Fibroblast of pulmonary artery (primary cell): ENCODE data around the gene CCER1.
"Not testable (repeated sequence)": the region's sequence is repeated elsewhere in the genome, so short reads cannot be mapped to it uniquely, and the experiment has no call there.

ENCODE experiments used
- DNase-seq: peaks from one replicate; pipeline ENCODE4 v3.0.0-alpha.2; 2010; ENCODE audit warnings: low read depth
- H3K4me3 ChIP-seq: replicated peaks from 2 replicates; pipeline ENCODE4 v1.5.1; 2011; ENCODE audit warnings: low read depth, mild to moderate bottlenecking, control low read depth, low read length, moderate library complexity
- TF ChIP-seq, protein P1 (sequence below): IDR thresholded peaks from 2 replicates; pipeline ENCODE4 v1.5.1; 2011; ENCODE audit warnings: mild to moderate bottlenecking, control low read depth, low read length, inconsistent platforms; ENCODE audit errors: missing control alignments

CCER1 gene

DNA sequence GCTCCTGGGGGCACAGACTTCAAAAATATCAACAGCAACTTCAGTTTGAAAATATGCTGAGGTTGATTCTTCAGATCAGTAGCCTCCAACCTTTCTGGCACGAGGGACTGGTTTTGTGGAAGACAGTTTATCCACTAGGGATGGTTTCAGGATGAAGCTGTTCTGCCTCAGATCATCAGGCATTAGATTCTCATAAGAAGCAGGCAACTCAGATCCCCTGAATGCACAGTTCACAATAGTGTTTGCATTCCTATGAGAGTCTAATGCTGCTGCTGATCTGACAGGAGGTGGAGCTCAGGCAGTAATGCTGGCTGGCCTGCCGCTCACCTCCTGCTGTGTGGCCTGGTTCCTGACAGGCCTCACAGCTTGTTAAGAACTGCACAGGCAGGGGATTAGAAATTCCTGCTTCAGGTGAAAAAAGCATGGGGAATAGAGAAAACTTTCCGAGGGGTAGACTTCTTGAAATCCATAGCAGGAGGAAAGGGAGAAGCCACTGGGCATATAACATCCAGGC lies 37.0 kb upstream of the CCER1 start:
- H3K4me3 ChIP-seq = no peak overlapping the region
- TF ChIP-seq, protein P1, sequence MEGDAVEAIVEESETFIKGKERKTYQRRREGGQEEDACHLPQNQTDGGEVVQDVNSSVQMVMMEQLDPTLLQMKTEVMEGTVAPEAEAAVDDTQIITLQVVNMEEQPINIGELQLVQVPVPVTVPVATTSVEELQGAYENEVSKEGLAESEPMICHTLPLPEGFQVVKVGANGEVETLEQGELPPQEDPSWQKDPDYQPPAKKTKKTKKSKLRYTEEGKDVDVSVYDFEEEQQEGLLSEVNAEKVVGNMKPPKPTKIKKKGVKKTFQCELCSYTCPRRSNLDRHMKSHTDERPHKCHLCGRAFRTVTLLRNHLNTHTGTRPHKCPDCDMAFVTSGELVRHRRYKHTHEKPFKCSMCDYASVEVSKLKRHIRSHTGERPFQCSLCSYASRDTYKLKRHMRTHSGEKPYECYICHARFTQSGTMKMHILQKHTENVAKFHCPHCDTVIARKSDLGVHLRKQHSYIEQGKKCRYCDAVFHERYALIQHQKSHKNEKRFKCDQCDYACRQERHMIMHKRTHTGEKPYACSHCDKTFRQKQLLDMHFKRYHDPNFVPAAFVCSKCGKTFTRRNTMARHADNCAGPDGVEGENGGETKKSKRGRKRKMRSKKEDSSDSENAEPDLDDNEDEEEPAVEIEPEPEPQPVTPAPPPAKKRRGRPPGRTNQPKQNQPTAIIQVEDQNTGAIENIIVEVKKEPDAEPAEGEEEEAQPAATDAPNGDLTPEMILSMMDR = no peak
- no peak for DNase-seq

DNA sequence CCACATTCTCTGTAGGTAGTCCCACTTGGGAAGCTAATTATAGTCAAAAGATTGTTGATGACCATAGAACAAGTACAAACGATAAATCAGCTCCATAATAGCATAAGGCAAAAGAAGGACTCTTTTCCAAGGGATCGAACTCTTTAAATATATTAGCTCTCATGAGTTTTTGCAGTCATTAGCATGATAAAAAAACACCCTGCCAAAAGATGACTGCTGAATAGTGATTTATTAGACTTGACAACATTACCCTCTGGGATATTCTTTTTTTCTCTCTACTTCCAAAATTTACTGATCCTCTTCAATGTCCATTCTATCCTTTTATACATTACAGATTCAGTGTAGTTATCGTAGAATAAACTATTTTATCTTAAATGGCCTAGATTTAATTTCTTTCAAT lies 35.6 kb upstream of the CCER1 start:
- TF ChIP-seq, protein P1 = no peak
- no peak overlapping the region for H3K4me3 ChIP-seq
- no peak for DNase-seq

DNA sequence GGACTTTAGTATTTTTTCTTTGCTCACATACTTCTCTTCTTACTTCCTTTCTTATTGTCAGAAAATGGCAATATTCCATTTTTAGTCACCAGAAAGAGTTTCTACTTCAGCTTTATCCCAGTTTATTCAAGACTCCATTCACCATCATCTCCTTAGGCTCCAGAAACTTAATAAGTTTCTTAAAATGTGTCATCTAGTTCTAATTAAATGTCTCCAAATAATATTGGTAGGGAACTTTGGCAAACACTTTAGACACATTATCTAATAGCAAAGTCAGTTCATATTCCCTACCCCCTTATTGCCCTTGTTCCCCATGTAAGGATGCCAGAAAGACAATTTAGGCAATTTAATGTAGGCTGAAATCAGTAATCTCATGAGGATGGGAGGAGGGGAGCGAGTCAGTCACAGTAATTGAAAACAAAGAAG lies 34.7 kb upstream of the CCER1 start:
- TF ChIP-seq, protein P1 = no peak
- H3K4me3 ChIP-seq = no peak overlapping the region
- DNase-seq = no peak

DNA sequence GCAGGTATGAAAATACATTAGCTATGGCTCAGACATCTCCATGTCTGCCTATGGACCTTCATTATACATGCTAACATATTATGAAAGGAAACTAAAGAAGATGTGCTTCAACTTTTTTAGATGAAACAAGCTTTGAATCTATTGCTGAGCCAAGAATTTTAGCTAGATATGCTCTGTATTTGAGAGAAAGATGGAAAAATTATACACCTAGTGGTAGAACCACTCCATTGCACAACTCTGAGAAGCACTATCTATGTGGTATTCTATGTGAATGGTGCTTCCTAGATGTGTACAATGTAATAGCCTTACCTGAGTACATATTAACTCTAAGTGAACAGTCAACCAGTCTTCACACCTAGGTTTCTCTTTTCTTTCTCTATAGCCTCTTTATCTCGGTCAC lies 32.5 kb upstream of the CCER1 start:
- H3K4me3 ChIP-seq = no peak overlapping the region
- TF ChIP-seq, protein P1 = no peak
- no peak for DNase-seq

DNA sequence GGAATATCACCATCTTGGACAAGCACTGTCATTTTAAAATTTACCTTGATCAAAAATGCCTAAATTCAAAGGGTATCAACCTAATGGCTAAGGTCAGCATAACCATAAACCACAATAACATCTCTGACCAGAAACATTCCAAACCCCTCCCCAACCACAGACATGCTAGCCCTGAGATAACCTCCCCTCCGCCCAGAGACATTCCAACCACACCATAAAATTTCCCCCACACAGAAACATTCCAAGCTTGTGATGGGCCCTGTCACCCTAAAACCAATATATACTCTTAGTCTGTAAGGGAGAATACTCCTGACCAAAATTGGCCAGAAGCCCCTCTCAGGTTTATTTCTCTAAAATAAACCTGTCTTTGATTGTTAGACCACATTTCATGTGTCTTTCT lies 32.1 kb upstream of the CCER1 start:
- TF ChIP-seq, protein P1 = no peak
- no peak for DNase-seq

DNA sequence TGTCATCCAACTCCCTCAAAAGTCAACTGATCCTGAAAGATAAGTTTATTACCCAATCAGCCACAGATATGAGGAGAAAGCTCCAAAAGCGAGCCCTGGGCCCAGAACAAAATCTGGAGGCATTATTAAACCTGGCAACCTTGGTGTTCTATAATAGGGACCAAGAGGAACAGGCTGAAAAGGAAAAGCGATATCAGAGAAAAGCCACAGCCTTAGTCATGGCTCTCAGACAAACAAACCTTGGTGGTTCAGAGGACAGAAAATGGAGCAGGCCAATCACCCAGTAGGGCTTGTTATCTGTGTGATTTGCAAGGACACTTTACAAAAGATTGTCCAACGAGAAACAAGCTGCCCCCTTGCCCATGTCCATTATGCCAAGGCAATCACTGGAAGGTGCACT lies 30.4 kb upstream of the CCER1 start:
- H3K4me3 ChIP-seq, DNase-seq: not testable (repeated sequence)

More for the DNA sequence above, 32.1 kb upstream of the CCER1 start:
- H3K4me3 ChIP-seq = no peak overlapping the region

DNA sequence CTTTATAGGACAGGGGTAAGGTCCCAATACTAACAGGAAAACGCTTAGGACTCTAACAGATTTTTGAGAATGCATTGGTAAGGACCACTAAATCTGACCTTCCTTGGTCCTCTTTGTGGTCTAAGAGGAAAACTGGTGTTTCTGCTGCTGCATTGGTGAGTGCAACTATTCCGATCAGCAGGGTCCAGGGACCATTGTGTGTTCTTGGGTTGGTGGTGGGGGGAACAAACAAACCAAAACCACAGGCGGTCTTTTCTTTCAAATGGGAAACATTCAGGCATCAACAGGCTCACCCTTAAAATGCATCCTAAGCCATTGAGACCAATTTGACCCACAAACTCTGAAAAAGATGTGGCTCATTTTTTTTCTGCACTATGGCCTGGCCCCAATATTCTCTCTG lies 29.1 kb upstream of the CCER1 start:
- TF ChIP-seq, protein P1 = no peak
- DNase-seq = no peak
- no peak overlapping the region for H3K4me3 ChIP-seq
